Measurements from ENCODE around the gene RNF11.

DNA sequence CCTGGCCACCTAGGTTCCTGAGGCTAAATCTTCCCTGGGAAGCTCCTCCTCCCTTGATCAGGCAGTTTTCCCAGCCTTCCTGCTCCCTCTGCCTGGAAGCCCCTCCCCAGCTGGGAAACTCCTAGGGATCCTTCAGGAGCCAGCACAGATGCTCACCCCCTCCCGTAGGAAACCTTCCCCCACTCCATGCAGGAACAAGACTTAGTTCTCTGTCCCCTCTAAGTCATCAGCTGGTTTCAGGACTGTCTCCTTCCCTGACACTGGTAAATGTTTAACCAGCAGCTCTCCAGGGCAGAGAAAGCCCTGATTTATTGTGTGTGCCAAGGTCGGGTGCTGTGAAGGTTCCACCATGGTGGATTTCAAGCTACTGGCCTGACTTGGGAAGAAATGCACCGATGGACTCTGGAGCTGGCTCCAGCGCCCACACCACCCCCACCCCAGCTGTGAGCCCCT is 69.3 kb downstream of the RNF11 start:
- TF ChIP-seq, protein P1, sequence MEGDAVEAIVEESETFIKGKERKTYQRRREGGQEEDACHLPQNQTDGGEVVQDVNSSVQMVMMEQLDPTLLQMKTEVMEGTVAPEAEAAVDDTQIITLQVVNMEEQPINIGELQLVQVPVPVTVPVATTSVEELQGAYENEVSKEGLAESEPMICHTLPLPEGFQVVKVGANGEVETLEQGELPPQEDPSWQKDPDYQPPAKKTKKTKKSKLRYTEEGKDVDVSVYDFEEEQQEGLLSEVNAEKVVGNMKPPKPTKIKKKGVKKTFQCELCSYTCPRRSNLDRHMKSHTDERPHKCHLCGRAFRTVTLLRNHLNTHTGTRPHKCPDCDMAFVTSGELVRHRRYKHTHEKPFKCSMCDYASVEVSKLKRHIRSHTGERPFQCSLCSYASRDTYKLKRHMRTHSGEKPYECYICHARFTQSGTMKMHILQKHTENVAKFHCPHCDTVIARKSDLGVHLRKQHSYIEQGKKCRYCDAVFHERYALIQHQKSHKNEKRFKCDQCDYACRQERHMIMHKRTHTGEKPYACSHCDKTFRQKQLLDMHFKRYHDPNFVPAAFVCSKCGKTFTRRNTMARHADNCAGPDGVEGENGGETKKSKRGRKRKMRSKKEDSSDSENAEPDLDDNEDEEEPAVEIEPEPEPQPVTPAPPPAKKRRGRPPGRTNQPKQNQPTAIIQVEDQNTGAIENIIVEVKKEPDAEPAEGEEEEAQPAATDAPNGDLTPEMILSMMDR (IDR thresholded peaks at IDR 0.05; ENCODE audit: insufficient read depth, low read length, poor library complexity, severe bottlenecking): no peak
- TF ChIP-seq EZH2phosphoT487 (conservative IDR thresholded peaks at IDR 0.05; ENCODE audit: low read length): no peak
